ENCODE measurements around the gene MICU1. TPM values are rescaled to one million over a fixed set of nuclear protein-coding genes. Genes with fewer than 3 reads are reported as not detected.

The MICU1 gene
- total RNA-seq, 1 experiment from 2014 or later = 39.4 TPM

- TF ChIP-seq CEBPB (IDR thresholded peaks at IDR 0.05; ENCODE audit: low read depth) = peak; percentile 9; the same call in 1 of the 2 replicates
- TF ChIP-seq CTCF (IDR thresholded peaks at IDR 0.05 in 2 of 3, conservative IDR thresholded peaks at IDR 0.05 in 1 of 3; ENCODE audit: borderline replicate concordance in 1 of 3, insufficient read depth in 1 of 3, low read depth in 2 of 3, low read length in 2 of 3) = no peak
- peak; percentile 57; the same call in 1 of the 2 replicates for TF ChIP-seq FOSL1 (IDR thresholded peaks at IDR 0.05; ENCODE audit: low read depth)
- TF ChIP-seq CBX3 (IDR thresholded peaks at IDR 0.05; ENCODE audit: low read depth) = no peak
- no peak for TF ChIP-seq ELF1 (IDR thresholded peaks at IDR 0.05; ENCODE audit: borderline replicate concordance, low read depth)
- TF ChIP-seq JUND (IDR thresholded peaks at IDR 0.05) = peak; percentile 32; the same call in 1 of the 2 replicates
These were observed 40.0 kb upstream of the MICU1 start (continued) for GRCh38 chr10:72665925-72666324.

DNA sequence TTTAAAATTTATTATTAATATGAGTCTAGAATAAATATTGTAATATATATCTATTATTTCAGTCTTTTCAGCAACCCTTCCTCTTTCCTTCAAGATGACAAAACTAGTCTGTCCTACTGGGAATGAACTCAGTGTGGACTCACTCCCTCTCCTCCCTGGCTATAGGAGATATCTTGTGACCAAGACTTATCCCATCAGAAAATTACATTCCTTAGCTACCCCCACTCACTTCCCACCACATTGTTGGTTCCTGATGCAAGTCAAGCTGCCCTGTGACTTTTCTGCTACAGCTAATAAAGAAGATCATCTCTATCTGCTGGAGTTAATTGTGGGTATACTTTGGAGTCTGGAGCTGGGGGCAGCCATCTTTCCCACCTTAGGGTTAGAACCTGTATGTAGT is 38.1 kb upstream of the MICU1 start:
- Histone ChIP-seq H3K9me2 (ENCODE audit: insufficient read depth) (no peaks in the 10 kb centered on the region), H3K36me3 (ENCODE audit: control insufficient read depth in 1 of 2, insufficient read depth in 2 of 2, low read length in 2 of 2) (no peaks in the 10 kb centered on the region), H3K27ac (ENCODE audit: low read depth, low read length) (no peak overlapping the region), H2AFZ (ENCODE audit: low read depth, low read length, poor library complexity, severe bottlenecking) (peak overlapping the region; percentile 16), H4K20me1 (ENCODE audit: insufficient read depth) (no peaks in the 10 kb centered on the region), H3K9me3 (ENCODE audit: control insufficient read depth in 1 of 2, insufficient read depth in 1 of 2, low read depth in 1 of 2, low read length in 2 of 2) (no peaks in the 10 kb centered on the region), H3K79me2 (ENCODE audit: insufficient read depth, low read length) (no peaks in the 10 kb centered on the region), H3K4me1 (ENCODE audit: control insufficient read depth in 1 of 2, insufficient read depth in 2 of 2, low read length in 2 of 2) (peaks cover 6 to 16% of the 10 kb centered on the region in 2 experiments; a peak in 3 of 4 replicates), H3K4me3 (replicated peaks in 1 of 2; ENCODE audit: low read depth in 1 of 2, low read length in 2 of 2) (no peak overlapping the region), H3K27me3 (ENCODE audit: insufficient read depth, low read length) (no peaks in the 10 kb centered on the region), H3K4me2 (ENCODE audit: low read length) (no peak overlapping the region), H3K9ac (ENCODE audit: low read length) (no peak overlapping the region)
- ATAC-seq (no peak), DNase-seq (ENCODE audit: low read depth, low spot score) (no peak)
- ChIA-PET RAD21 (ENCODE audit: low non-redundant PET in 1 of 2, low total read pairs in 2 of 2, uncharacterized antibody in 2 of 2, unreplicated experiment in 2 of 2) (no interaction called here), POLR2A (no interaction called here), CTCF (no interaction called here)
- BruUV-seq (replicated peaks) = no TSS peak
- intact Hi-C loops (cut with micrococcal nuclease) = no loop called here
- TF ChIP-seq EZH2phosphoT487 (IDR thresholded peaks at IDR 0.05; ENCODE audit: borderline replicate concordance) (no peak), CEBPB (IDR thresholded peaks at IDR 0.05; ENCODE audit: low read depth) (no peak), SRF (IDR thresholded peaks at IDR 0.05; ENCODE audit: low read depth) (no peak), REST (IDR thresholded peaks at IDR 0.05; ENCODE audit: low read depth) (no peak), SIN3A (IDR thresholded peaks at IDR 0.05; ENCODE audit: low read depth) (no peak), EZH2 (IDR thresholded peaks at IDR 0.05) (no peak), ZFX (IDR thresholded peaks at IDR 0.05) (no peak), ZBTB33 (IDR thresholded peaks at IDR 0.05; ENCODE audit: extremely low read depth, insufficient replicate concordance, low read length) (no peak), RAD21 (IDR thresholded peaks at IDR 0.05; ENCODE audit: low read depth) (no peak), YY1 (IDR thresholded peaks at IDR 0.05; ENCODE audit: extremely low read depth, insufficient replicate concordance, low read depth, low read length) (no peak)

All from HCT116 (cell line).